ENCODE data around the gene DLG2.

The DLG2 gene

DNA sequence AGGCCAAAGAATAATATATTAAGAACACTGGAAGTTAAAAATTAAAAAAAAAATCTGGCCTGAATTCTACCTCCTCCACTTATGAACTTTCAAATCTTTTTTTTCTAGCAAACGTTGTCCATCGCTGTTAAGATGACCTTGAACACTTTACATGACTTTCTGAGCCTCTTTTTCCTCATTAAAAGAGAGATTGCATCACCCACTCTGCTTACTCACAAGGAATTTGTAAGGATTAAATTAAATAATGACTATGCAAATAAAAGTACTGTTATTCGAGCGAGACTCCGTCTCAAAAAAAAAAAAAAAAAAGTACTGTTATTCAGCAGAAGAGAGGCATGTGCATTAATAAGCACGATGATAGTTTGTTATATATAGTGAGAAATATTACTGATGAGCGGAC lies 2055.8 kb downstream of the DLG2 start:
- no peak for DNase-seq

DNA sequence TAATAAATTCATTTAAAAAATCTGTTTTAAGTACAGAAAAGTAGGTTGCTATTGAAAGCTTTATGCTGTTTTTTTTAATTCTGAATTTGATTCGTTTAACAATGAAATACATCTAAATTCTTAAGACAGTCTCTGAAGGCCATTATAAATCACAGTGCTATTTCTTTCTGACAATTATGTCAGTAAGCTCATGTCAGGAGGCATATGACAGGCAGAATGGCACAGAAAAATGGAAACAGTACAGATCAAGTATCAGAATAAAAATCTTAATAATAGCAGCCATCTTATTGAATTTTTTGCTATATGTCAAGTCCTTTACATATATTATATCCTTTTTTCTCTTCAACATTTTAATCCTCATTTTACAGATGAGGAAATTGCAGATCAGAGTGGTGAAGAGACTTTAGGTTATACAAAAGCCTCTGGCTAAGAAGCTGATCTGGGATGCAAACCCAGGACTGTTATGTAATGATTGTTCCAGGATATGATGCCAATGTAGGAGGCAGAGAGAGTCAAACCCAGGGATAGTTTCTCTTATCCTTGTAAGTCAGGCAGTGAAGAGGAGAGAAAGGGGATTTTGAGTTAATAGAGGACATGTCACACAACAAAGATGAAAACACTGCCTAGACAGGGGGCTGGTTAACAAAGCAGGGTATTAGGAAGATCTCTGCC lies 2057.9 kb downstream of the DLG2 start:
- DNase-seq = no peak

DNA sequence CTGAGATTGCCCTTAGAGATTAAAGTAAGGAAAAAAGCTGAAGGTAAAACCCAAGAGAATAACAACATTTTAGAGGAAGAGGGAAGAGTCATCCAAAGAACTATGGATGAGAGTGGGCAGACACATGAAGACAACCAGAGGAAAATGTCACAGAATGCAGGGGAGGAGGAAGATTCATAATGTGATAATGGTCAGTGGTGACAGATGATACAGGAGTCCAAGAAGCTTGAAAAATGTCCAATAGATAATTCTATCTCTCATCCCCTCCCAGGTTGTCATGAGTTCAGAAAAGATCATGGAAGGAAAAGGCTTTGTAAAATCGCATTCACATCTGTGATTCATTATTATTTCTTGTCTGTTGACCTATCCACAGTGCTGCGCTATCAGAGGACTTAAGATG lies 2058.6 kb downstream of the DLG2 start:
- DNase-seq = no peak

DNA sequence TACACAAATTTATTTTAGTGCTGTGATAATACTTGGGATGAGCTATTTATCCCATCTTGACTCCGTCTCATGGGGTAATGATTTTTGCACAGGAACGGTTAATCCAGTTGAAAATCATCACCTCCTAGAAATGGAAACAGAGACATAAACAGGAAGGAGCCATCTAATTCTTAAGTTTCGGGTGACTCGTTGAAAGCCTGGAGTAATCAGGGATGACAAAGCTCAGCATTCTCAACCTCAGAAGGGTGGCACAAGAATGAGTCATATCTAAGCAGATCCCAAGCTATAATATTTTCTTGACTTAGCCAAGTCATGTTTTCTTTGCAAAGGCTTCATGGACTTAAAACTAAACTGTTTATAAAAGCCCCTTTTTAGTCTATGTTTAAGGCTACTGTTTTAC lies 2060.2 kb downstream of the DLG2 start:
- no peak for DNase-seq

DNA sequence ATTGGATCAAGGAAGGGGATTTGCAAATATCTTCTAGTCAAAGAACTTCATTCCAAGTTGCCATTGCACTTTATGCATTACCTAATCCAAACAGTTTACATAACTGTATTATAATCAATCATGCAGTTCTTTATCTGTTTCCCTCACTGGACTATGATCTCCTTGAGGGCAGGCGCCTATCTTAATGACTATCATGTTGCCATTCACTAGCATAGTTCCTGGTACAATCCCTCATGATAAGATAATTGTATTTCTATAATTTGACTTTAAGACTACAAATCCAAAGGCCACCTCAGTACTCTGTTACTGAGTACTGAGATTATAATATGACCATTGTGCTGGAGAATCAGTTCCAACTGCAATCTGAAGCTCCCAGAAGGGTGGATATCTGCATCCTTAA lies 2062.3 kb downstream of the DLG2 start:
- DNase-seq = no peak

DNA sequence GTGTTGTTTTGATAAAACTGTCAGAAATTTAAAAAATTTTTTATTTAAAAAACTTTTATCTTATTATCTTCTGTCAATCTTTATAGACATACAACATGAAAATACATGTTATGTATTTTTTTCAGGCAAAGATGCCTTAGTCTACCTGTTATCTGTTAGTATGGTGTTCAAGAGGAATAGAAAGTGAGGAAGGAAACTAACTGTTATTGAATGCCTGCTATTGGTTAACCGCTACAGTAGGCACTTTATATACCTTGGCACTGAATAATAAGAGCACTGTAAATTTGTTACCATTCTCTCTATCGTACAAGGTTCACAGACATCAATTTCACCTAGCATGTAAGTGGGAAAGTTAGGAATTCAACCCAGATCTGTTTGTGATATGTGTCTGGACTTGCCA lies 2068.9 kb downstream of the DLG2 start:
- no peak for DNase-seq

DNA sequence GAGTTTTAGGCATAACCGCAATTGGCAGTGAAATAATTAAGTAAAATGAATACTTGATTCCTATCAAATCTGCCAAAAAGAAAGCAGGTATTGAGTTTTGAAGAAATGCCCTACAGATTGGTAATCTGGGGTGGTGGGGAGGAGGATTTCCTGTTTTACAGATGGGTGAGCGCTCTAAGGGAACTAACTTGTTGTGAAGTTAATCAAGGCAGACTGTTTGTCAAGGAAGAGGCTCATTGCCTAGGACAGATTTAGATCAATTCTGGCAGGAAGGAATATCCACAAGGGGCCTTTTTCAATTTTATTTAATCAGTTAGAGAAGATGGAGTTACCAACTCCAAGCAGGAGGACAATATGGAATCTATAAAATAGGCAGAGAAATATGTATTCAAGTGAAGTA lies 2069.5 kb downstream of the DLG2 start:
- no peak for DNase-seq

DNA sequence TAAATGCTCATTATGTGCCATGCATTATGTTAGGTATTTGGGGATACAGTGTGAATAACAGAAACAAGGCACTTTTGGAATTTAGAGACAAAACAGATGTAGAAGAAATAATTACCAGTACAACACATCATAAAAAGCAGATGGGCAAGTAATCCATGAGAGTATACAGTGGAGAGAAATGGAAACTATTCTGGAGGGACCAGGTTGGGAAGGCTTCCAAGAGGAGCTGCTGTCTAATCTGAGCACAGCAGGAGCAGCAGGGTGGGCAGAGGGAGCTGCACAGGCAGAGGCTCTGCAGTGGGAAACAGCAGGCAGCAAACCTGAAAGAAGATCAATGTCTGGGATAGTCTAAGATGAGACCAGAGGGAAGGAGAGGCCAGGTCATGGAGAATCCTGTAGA lies 2072.3 kb downstream of the DLG2 start:
- DNase-seq = no peak

DNA sequence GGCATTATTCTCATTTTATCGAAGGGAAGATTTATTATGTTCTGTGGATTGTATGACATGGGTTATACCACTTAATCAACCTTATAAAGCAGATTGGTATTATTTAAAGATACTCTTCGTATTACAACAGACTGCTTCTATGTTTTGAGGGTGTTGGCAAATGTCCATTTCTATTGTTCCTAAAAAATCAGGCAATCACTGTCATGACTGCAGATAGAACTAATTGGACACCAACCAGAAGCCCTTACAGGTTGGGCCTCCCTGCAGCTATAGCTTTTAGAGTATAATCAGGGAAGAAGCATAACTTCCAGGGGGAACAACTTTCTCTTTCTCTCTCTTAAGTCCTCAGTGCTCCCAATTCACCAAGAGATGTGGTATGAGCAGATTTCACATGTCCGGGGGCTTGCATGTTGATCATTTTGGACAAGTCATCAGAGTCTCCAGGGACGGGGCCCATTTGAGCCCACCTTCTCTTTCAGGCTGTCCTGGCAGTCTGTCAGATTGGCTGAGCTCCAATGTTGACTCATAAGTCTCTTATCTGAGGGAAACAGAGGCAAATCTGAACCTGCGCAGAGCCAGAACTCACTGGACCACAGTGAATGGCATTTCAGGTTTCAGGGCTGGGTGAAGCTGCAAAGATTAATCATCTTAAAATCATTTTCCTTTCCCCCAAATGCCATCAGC lies 2077.0 kb downstream of the DLG2 start:
- DNase-seq = no peak

DNA sequence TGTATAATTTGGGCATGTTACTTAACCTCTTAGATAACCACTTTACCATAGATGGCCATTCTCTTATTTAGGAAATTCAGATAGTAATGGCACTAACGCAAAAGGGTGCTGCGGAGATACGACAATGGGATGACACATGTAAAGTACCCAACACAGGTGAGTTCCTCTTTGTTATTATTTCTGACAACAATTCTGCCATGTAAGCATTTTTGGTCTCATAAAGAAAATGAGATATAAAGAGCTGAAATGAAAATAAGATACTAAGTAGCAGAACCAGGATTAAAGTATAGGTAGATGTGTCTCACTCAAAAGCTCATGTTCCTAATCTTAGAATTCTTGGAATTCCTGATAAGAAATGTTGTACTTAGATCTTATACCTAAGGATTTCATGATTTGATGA lies 2080.8 kb downstream of the DLG2 start:
- no peak for DNase-seq

DNA sequence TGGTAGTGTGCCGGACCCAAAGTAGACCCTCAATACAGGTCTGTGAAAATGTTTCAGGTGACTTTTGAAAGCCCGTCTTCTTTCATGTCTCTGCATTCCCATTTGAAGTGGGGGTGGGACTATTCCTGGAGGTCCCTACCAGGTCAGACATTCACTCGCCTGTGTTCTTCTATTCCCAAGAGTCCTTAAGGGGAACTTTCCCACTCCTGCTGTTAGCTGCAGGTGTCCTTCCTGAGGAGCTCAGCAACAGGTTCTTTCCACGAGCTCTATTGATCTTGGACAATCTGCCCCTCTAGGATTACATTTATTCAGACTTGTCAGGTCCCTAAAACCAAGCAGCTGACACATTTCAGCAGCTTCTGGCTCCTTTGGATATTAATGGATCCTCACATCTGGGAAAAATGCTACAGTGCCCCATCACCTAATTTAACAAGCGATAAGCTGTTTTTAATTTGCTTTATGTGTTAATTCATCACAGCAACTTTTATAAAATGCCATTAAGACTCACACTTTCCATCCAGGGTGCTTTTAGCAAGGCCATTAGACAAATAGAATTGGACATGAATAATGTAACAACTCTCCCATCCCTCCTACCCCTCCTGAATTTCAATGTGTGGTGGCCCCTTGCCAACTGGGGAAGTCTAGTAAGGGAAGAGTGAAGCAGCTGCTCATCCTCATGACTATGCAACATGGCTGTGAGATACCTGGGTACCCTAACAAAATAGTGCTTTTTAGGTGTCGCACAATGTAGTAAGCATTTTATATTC lies 2081.5 kb downstream of the DLG2 start:
- DNase-seq = no peak

DNA sequence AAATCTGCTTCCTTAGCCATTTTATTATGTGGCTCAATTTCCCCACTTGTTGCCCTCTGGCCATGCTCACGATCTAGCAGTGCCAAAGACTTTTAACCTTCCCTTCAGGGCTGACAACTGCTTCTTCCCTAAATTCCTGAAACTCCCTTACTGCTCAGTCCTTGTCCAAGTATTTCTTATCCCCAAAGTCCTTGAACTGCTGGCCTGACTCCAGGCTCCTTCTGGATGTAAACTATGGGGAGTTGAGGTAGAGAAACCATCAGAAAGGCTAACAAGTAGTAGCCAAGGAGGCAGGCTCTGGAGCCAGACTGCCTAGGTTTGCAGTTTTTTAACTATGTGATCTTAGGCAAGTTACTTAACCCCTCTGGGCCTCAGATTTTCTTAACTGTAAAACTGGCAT lies 2082.3 kb downstream of the DLG2 start:
- DNase-seq = no peak

DNA sequence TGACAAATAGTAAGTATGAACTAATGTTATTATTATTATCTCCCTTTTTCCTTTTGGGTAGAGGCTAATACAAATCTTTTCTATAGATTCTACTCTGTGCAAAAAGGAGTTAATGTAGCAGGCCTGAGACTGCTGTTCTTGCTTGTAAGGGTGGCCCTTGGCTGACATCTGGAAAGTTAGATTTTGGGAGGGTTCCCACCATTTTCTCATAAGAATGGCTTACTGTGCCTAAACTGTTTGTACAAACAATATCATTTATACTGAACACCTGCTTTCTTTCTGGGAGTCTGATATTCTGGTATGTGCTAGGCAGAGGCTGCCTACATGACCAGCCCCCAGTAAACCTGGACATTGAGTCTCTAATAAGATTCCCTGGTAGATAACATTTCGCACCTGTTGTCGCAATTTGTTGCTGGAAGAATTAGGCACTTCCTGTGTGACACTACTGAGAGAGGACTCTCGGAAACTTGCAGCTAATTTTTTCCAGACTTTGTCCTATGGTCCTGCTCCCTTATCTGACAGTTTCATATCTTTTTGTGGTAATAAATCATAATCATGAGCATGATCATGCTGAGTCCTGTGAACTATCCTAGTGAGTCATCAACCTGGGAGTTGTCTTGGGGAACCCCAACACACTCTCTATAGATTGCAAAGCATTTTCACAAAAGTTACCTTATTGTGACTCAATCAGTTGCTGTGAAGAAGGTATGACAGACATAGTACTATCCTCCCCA lies 2083.3 kb downstream of the DLG2 start:
- DNase-seq = no peak

DNA sequence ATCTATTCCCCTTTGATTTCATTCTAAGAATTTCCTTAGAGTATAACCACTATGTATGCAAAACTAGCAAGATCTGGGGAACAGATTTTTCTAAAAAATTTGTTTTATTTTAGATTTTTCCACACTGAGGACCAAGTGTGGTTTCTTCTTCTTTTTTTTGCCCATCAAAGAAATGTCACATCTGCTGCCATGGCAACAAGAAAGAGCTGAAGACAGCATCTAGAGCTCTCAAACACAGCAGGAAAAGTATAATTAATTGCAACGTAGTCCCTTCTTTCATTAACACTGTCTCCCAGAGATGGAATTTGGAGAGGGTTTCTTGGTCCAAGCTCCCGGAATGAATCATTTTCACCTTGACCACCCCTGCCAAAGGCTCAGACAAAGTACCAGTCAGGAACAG lies 2084.3 kb downstream of the DLG2 start:
- DNase-seq = no peak

DNA sequence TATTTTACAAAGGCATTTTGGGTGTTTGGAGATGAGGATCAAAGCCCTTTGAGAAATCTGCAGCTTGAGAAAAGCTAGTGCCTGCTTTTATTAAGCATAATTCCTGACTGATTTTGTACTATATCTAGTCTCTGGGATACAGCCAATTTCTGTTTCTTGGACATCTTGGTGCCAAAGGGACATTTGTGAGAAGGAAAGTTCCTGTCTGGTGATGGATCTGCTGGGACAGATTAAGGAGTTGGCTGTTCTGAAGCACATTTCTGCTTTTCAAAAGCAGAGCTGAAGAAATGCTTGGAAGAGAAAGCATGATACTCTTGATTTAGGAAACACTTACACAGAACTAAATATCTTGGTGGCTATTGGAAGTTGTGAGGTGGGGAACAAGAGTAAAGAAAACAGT lies 2086.4 kb downstream of the DLG2 start:
- no peak for DNase-seq

DNA sequence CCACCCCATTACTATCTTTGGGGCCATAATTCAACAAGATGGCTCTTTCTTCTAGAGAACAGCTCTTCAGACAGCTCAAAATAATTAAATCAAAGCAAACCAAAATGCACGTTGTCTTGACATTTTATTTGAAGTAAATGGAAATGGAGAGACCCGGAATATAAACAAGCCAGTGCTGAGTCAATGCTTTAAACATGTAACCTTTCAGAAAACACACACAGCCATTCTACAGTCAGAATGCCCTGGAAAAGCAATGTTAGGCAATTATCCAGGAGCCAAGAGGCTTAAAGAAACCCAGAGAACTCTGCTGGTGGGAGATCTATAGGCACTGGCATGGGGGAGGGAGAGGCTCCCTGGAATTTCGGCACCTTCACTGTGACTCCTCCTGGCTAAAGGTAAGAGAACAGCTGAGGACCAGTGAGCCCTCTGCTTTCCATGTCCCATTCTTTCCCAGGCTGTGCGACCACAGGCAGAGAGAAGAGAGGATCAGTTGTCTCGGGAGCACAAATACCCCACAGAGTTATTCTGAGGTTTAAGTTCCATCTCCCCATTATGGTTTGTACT lies 2086.9 kb downstream of the DLG2 start:
- DNase-seq = no peak

DNA sequence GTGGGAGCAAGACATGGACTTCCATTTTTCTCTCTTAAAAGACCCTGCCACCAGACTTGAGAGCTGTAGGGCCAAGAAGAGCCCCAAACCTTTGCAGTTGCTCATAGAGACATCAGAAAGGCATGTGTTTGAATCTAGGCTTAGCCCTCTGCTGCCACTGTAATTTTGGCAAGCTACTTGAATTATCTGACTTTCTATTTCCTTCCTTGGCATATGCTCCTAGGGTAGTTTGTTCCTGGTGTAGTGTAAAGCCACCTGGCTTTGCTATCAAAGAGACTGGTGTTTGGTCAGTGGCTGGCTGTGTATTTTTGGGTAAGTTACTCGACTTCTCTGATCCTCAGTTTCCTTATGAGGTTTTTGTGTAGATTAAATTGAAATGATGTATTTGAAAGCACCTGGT lies 2088.9 kb downstream of the DLG2 start:
- DNase-seq = no peak

DNA sequence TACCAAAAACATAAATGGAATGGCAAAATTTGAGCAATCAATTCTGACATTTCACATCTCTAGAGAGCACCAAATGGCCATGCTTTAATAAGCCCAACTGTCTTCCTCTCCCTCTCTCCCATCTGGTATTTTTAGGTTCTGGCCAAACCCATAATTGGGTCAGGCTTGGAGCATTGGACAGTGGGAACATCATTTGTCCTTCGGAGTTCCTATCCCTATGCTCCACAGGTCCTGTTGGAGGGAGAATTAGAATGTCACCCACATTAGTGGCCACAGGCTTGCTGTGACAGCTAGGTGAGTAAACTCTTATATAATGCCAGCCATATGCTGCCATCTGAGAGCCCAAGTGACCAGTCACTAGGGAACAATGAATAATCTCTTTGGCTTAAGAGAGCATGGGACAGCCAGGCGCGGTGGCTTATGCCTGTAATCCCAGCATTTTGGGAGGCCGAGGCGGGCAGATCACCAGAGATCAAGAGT lies 2090.0 kb downstream of the DLG2 start:
- DNase-seq = no peak

DNA sequence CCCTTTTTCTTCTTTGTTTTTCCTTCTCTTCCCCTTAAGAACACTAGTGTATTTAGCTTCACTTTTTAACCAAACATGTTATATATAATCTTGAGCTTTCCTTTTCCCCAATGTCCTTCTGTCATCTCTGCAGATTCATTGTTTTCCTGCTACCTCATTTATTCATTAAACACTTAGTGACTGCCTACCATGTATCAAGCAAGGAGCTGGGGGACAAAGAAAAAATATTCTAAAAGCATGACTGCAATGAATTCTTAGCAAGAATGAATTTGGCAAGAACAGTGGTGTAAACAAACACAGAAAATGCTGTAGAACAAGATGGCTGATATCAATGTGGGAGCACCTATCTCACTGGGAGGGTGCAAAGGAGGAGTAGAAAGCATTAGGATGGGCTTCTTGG lies 2094.0 kb downstream of the DLG2 start:
- DNase-seq = no peak

DNA sequence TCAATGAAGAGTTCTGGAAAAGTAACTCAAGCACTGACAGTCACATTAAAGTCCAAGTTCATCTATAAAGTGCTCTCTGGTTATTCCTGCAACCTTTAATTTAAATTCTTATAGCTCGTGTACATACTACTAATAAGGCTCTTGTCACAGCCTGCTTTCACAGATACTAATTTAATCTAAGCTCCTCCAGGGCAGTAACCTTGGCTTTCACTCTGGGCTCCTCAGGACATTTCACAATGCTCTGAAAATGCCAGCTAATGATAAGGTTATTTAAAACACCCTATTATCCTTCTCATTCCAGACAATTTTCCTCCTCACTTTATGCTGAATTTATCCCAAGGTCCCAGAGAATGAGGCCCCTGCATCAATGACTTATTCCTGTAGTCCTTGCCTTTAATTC lies 2098.3 kb downstream of the DLG2 start:
- no peak for DNase-seq

DNA sequence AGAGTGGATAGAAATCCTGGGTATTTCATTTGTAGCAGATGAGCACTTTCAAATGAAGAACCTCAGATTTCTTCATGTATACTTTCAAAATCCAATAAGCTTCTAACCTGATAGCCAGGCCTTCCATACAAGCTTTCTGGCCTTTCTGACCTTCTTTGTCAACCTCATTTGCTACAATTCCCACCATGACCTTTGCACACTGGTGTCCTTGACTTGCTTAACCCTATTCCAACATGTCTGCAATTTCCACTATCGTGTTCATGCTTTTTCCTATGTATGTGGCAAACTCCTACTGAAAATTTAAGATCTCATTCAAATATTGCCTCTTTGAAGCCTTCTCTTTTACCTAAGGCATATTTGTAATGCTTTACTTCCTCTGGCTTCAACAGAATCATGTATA lies 2098.9 kb downstream of the DLG2 start:
- DNase-seq = no peak

DNA sequence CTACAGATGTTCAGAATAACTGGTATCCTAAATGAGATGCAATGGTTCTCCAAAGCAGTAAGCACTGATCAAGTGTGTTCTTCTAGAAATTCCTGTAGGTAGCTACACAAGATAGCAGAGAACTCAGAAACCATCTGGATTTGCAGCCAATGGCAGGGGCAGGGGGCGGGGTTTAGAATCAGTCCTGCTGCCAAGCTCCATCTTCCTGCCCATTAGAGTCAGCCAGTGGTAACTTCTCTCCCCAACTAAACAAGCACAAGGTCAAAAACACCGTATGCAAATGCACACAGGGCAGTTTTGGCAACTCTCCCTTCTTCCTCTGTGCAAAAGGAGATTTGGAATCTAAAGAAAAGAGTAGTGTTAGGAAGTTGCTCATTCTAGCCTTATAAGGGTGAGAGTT lies 2103.5 kb downstream of the DLG2 start:
- no peak for DNase-seq

DNA sequence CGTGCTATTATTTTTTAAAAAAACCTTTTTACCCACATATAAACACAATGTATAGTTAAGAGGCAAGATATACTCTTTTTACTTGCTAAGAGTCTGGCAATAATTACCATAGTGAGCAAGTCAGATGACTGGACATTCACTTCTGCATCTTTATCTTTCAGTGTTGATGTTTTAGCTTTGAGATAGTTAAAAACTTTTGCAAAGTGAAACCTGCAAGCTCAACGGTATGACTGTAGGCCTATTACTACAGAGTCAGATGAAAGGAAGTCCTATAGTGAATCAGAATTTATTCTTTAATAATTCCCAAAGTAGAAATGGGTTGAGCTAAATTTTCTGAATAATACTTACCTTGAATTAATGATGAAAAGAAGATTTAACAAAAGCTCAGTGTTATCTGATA lies 2104.2 kb downstream of the DLG2 start:
- no peak for DNase-seq

Data from effector CD4-positive, alpha-beta T cell (primary cell).